Endodermal cell (in vitro differentiated cells): Measurements from ENCODE around the gene METTL22. TPM values are rescaled to one million over a fixed set of nuclear protein-coding genes. Genes with fewer than 3 reads are reported as not detected.

Source experiments
- DNase-seq: peaks from one replicate; pipeline ENCODE4 v3.0.0-alpha.2; 2017
- H3K27ac ChIP-seq: 2 replicates; pipeline ENCODE4 v1.5.1; 2013; ENCODE audit warnings: mild to moderate bottlenecking, low read depth, low read length, moderate library complexity
- H3K27me3 ChIP-seq: 2 replicates; pipeline ENCODE4 v1.6.1; 2013; ENCODE audit warnings: mild to moderate bottlenecking, low read length, moderate library complexity; ENCODE audit not compliant: insufficient read depth, control insufficient read depth, poor library complexity, severe bottlenecking
- H3K36me3 ChIP-seq: 2 replicates; pipeline ENCODE4 v1.7.0; 2013; ENCODE audit warnings: mild to moderate bottlenecking, low read length, moderate library complexity; ENCODE audit not compliant: control insufficient read depth, insufficient read depth
- H3K4me1 ChIP-seq: one replicate; pipeline ENCODE4 v1.7.0; 2013; ENCODE audit warnings: low read length; ENCODE audit not compliant: control insufficient read depth, insufficient read depth
- H3K4me3 ChIP-seq: 2 replicates; pipeline ENCODE4 v1.5.1; 2013; ENCODE audit warnings: mild to moderate bottlenecking, low read length, moderate library complexity
- H3K9ac ChIP-seq: 2 replicates; pipeline ENCODE4 v1.6.1; 2013; ENCODE audit warnings: mild to moderate bottlenecking, low read length, moderate library complexity; ENCODE audit not compliant: poor library complexity, severe bottlenecking; ENCODE audit errors: extremely low read depth
- H3K9me3 ChIP-seq: 2 replicates; pipeline ENCODE4 v1.6.1; 2013; ENCODE audit warnings: mild to moderate bottlenecking, low read length, moderate library complexity; ENCODE audit not compliant: control insufficient read depth
- H3K27ac Mint-ChIP-seq: 2 replicates; pipeline ENCODE4 v1.8.0; 2020; ENCODE audit warnings: mixed read lengths
- H3K27me3 Mint-ChIP-seq: 2 replicates; pipeline ENCODE4 v1.8.0; 2021; ENCODE audit warnings: mild to moderate bottlenecking, mixed read lengths; ENCODE audit not compliant: insufficient read depth
- H3K36me3 Mint-ChIP-seq: 2 replicates; pipeline ENCODE4 v1.8.0; 2020; ENCODE audit warnings: low read depth, mixed read lengths
- H3K4me1 Mint-ChIP-seq: 2 replicates; pipeline ENCODE4 v1.8.0; 2020; ENCODE audit warnings: mixed read lengths
- H3K4me3 Mint-ChIP-seq: 2 replicates; pipeline ENCODE4 v1.8.0; 2020; ENCODE audit warnings: mild to moderate bottlenecking, moderate library complexity, mixed read lengths
- H3K9me3 Mint-ChIP-seq: 2 replicates; pipeline ENCODE4 v1.8.0; 2020; ENCODE audit warnings: mild to moderate bottlenecking, mixed read lengths
- WGBS, 2 experiments: methylation state at CpG; one replicate each; pipeline versions ENCODE4 v1.1.5 to v1.1.7; 2013; ENCODE audit warnings: missing lambda C conversion rate in 2 of 2, mixed read lengths in 1 of 2; ENCODE audit not compliant: insufficient coverage in 1 of 2, insufficient read length in 1 of 2; 5-methylcytosine and 5-hydroxymethylcytosine counted together
- total RNA-seq, 2 donors: library from RNA; stranded (reverse); fragmentation: NEBNext Ultra II Directional in 1 of 2; extraction: Animal tissue kit (Norgen Biotek cat#: 25700) in 1 of 2; gene quantifications; 2 replicates in 1 of 2; 3 replicates in 1 of 2; pipeline ENCODE4 v1.2.1, GENCODE V29; 2021
- TF ChIP-seq, protein P1 (sequence below): fragments of 200-600 bp; sonication (generic); conservative IDR thresholded peaks from 2 replicates; pipeline ENCODE4 v1.5.0; 2021; ENCODE audit warnings: antibody characterized with exemption, mild to moderate bottlenecking

The METTL22 gene
- total RNA-seq, 2 donors from 2014 or later = 55.1 to 70.5 TPM

DNA sequence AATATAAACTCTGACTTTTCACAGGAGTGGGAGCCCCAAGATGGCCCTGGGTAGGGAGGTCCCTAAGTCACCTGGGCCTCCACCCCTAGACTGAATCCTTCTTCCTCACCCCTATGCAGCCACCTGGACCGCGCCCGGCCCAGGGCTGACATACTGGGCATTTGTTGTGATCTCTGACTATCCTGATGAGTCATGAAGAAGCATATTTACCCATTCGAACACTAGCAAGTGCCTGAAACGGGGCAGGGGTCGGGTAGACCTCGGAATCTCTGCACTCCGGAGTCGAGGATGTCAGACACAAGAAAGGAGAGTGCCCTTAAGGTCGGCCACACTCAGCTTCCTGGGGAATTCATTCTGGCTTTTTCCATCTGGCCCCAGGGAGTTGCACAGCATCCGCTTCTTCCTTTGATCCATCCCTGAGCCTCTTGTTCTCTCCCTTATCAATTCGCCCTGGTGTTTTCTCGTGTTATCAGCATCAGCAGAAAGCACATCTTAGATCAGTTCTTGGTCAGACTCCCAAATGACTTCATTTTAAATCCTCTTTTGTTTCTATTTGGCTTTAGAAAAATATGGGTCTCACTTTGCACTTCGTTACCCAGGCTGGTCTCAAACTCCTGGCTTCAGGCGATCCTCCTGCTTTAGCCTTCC, 10.4 kb downstream of the METTL22 start:
- Histone ChIP-seq H3K27ac (peak overlapping the region; percentile 9), H3K36me3 (peaks cover 78% of the 10 kb centered on the region), H3K9me3 (no peaks in the 10 kb centered on the region), H3K4me1 (peaks cover 10% of the 10 kb centered on the region), H3K27me3 (no peaks in the 10 kb centered on the region), H3K9ac (no peak overlapping the region), H3K4me3 (no peak overlapping the region)
- peak overlapping the region; percentile 63 for H3K27ac Mint-ChIP-seq
- H3K27me3 Mint-ChIP-seq = no peaks in the 10 kb centered on the region
- no peak for DNase-seq
- H3K36me3 Mint-ChIP-seq = peaks cover 66% of the 10 kb centered on the region
- H3K4me1 Mint-ChIP-seq = peaks cover 15% of the 10 kb centered on the region
- H3K9me3 Mint-ChIP-seq = no peaks in the 10 kb centered on the region
- H3K4me3 Mint-ChIP-seq = no peak overlapping the region
- WGBS, 2 experiments = 68 to 77% methylated on average over 10 to 15 of the region's 15 CpGs
- TF ChIP-seq, protein P1, sequence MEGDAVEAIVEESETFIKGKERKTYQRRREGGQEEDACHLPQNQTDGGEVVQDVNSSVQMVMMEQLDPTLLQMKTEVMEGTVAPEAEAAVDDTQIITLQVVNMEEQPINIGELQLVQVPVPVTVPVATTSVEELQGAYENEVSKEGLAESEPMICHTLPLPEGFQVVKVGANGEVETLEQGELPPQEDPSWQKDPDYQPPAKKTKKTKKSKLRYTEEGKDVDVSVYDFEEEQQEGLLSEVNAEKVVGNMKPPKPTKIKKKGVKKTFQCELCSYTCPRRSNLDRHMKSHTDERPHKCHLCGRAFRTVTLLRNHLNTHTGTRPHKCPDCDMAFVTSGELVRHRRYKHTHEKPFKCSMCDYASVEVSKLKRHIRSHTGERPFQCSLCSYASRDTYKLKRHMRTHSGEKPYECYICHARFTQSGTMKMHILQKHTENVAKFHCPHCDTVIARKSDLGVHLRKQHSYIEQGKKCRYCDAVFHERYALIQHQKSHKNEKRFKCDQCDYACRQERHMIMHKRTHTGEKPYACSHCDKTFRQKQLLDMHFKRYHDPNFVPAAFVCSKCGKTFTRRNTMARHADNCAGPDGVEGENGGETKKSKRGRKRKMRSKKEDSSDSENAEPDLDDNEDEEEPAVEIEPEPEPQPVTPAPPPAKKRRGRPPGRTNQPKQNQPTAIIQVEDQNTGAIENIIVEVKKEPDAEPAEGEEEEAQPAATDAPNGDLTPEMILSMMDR = no peak

DNA sequence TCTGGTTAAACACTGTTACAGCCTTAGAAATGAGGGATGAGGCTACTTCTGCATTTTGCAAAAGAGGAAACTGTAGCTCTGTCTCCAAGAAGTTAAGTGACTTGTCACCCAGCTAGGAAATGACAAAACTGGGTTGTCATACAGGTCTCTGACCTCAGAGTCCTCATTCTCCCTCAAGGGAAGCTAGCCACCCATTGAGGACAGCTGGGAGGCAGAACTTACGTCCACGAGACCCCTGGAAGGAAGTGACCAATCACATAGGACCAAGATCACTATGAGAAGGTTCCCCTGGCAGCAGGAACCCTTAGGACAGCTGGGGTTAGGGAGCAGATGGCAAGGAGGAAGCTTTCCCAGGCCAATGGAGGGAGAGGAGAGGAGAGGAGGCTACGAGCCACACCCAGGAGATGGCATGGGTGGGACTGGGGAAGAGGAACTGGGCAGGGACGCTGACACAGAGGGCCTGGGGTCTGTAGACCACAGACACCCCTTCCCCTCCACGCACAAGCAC, 11.2 kb downstream of the METTL22 start:
- Mint-ChIP-seq H3K36me3 (peaks cover 64% of the 10 kb centered on the region), H3K9me3 (no peaks in the 10 kb centered on the region), H3K4me3 (no peak overlapping the region), H3K27ac (no peak overlapping the region), H3K4me1 (peaks cover 15% of the 10 kb centered on the region), H3K27me3 (no peaks in the 10 kb centered on the region)
- Histone ChIP-seq H3K9ac (no peak overlapping the region), H3K4me1 (peaks cover 10% of the 10 kb centered on the region), H3K36me3 (peaks cover 78% of the 10 kb centered on the region), H3K27me3 (no peaks in the 10 kb centered on the region), H3K4me3 (no peak overlapping the region), H3K9me3 (no peaks in the 10 kb centered on the region), H3K27ac (no peak overlapping the region)
- TF ChIP-seq, protein P1 = no peak
- 79 to 93% methylated on average over 2 to 5 of the region's 5 CpGs for WGBS, 2 experiments
- no peak for DNase-seq

DNA sequence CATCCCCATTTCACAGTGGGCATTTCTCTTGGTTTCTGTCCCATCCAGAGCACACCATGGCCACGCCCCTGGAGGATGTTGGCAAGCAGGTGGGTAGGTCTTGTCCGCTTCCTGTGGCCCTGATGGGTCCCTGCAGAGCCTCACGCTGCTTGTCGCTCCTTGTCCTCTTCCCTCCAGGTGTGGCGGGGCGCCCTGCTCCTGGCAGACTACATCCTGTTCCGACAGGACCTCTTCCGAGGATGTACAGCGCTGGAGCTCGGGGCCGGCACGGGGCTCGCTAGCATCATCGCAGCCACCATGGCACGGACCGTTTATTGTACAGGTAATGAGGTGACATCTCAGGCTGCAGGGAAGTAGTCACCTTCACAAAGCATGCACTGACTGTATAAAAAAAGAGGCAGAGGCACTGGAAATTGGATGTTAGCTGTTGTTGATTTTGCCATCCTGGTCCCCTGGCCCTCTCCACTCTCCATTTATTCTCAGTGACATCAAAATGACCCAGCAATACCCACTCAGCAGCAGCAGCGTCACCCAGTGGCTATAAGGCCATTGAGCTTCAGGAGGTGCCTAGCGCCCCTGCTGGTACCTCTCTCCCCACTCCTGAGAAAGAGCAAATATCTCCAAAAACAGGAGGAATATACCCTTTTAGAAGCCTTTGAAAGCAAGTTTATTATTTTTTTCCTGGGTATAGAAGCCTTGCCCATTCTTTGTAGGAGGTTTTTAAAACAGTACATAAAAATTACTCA, 13.7 kb downstream of the METTL22 start:
- Mint-ChIP-seq H3K36me3 (peaks cover 64% of the 10 kb centered on the region), H3K4me3 (no peak overlapping the region), H3K4me1 (peaks cover 15% of the 10 kb centered on the region), H3K9me3 (no peaks in the 10 kb centered on the region), H3K27ac (peak overlapping the region; percentile 84), H3K27me3 (no peaks in the 10 kb centered on the region)
- Histone ChIP-seq H3K9me3 (no peaks in the 10 kb centered on the region), H3K4me3 (no peak overlapping the region), H3K36me3 (peaks cover 70% of the 10 kb centered on the region), H3K4me1 (peaks cover 10% of the 10 kb centered on the region), H3K27me3 (no peaks in the 10 kb centered on the region), H3K9ac (no peak overlapping the region), H3K27ac (no peak overlapping the region)
- 74 to 81% methylated on average over 17 to 18 of the region's 18 CpGs for WGBS, 2 experiments
- DNase-seq = peak; percentile 89
- TF ChIP-seq, protein P1 = peak; percentile 99
